ENCODE measurements around the gene DHDH.

Gene DHDH

DNA sequence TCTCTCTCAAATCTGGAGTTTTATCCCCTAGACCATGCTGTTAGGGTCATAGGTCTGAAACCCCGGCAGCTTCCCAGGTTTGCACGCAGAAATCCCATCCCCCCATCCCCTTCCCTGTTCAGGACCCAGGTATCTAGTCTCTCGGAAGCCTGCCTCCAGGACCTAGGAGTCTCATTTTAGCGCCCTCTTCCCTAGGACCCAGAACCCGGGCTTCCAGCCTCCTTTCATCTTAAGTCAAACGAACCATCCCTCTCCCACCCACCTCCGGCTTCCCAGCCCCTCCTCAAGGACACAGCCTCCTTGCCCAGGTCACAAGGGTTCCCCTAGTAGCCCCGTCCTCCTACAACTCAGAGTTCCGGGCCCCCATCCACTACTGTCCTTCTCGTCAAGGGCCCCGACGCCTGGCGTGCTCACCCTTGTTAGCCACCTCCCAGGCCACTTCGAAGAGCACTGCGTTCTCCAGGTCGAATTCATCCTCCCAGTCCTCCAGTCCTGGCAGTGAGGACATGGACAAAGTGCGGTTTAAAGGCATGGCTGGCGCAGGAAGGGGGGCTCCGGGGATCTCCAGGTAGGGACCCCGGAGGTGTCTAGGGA, 59.2 kb downstream of the DHDH start:
- no peak for DNase-seq (ENCODE audit: low read depth in 2 of 2)

DNA sequence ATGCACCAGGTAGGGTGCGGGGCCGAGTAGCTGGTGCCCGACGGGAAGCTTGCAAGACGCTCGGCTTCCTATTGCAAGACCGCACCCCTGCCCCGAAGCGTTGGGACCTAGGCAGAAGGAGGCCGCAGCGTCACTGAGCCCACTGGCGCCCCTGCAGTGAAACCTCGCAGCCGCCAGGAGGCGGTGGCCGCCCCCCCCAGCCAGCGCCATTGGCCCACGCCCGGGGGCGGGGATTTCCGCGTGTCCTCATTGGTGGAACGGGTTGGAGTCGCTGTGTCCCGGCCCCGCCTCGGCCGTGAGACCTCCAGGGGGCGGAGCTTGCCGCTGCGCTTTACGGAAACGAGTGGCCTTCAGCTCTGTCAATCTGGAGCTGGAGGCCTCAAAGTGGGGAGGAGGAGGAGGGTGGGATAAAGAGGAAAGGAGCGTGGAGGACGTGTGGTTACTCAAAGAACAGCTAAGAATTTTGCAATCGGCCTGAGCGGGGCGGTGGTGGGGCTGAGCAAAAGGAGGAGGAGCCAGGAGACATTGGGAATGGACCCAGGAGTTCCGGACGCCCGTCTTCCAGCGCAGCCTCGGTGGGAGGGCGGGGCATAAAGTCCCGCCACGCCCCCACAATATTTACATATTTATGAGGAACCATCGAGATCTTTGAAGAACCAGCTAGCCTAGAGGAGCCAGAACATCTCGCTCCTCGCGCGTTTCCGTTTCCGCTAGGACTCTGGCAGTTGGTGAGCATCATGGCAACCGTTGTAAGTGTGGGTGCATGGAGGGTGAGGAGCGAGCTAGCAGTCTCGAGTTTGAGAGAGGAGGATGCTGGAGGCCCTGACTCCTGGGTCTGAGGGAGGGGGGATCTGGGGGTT, 59.9 kb downstream of the DHDH start, which contains the start of the genes GYS1 and RUVBL2:
Gene GYS1, minus strand, starts transcription at position 135 of the 860 bp plus-strand sequence. CDS start 197 bp downstream, outside the sequence.
Gene RUVBL2, plus strand, starts transcription at position 713 of the 860 bp plus-strand sequence. Its CDS starts 25 bp downstream, at position 738.
- peak; percentile 99 for DNase-seq (ENCODE audit: low read depth in 2 of 2)

DNA sequence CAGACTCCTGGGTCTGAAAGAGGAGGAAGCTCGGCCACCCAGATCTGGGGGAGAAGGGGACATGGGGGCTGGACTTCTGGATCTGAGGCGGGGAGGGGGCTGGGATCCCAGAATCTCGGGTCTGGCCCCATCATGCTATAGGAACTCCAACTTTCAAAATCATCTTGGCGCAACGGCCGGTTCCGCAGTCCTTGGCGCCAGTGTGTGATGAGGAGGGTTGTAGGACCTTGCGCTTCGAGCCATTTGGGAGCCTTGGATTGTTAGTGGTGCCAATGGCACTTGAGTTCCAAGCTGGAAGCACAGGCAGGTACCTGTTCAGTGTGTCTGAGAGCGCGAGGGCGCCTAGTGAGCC, 60.5 kb downstream of the DHDH start:
- no peak for DNase-seq (ENCODE audit: low read depth in 2 of 2)
